HepG2 (cell line): ENCODE data around the gene DOC2A. TPM values are rescaled to one million over a fixed set of nuclear protein-coding genes. Genes with fewer than 3 reads are reported as not detected.
A peak's percentile ranks its signal among the peaks of the same experiment; 100 is the strongest.

ENCODE experiments used
- ATAC-seq: fragments of 200-7000 bp; cut with Tn5 transposase; 3 replicates; pipeline ENCODE4 v1.9.1; 2020; ENCODE audit warnings: mild to moderate bottlenecking, moderate library complexity
- BruUV-seq: library from RNA; stranded (reverse); fragments of 400-500 nt; replicated peaks from 2 replicates; lab custom pipeline; 2021; lab: Mats Ljungman, UMichigan
- CTCF ChIA-PET: fragments of 300-600 bp; formaldehyde crosslinking; extraction: SDS; loops from one replicate; lab custom pipeline; 2021; ENCODE audit warnings: low total read pairs, inconsistent platforms, low intra/inter-chr PET ratio; lab: Yijun Ruan, JAX
- POLR2A ChIA-PET: fragments of 350-600 bp; sonication (Branson Sonifier 250); formaldehyde crosslinking; loops from one replicate; lab custom pipeline; 2020; ENCODE audit warnings: antibody characterized with exemption, inconsistent platforms; lab: Yijun Ruan, JAX
- DNase-seq: peaks from one replicate; pipeline ENCODE4 v3.0.0-alpha.2; 2015; ENCODE audit warnings: low spot score
- FAIRE-seq: peaks from 3 replicates; lab custom pipeline; 2011; peaks lifted over from hg19 to GRCh38; lab: Jason Lieb, UNC
- H2AFZ ChIP-seq: one replicate; pipeline ENCODE4 v1.6.1; 2011; ENCODE audit warnings: low read length, inconsistent platforms
- H3K27ac ChIP-seq: fragments of 300-600 bp; 3 replicates; pipeline ENCODE4 v1.8.0; 2011; ENCODE audit warnings: mixed run types, mild to moderate bottlenecking, mixed read lengths, low read length, inconsistent platforms; ENCODE audit not compliant: insufficient read depth; ENCODE audit errors: extremely low read length
- H3K27me3 ChIP-seq, 2 experiments: fragments of 200-600 bp in 1 of 2; 2 replicates in 1 of 2; 3 replicates in 1 of 2; pipeline versions ENCODE4 v1.6.0 to v1.8.0; 2011; ENCODE audit warnings: low read length in 2 of 2, mild to moderate bottlenecking in 2 of 2, moderate library complexity in 2 of 2, inconsistent platforms in 1 of 2; ENCODE audit not compliant: insufficient read depth in 2 of 2, control insufficient read depth in 1 of 2
- H3K36me3 ChIP-seq, 2 experiments: fragments of 200-600 bp in 1 of 2; replicated peaks in 1 of 2; 2 replicates in 1 of 2; 3 replicates in 1 of 2; pipeline versions ENCODE4 v1.5.1 to v1.8.0; 2011; ENCODE audit warnings: low read length in 2 of 2, inconsistent platforms in 1 of 2; ENCODE audit not compliant: insufficient read depth in 2 of 2, control insufficient read depth in 1 of 2
- H3K4me1 ChIP-seq: 2 replicates; pipeline ENCODE4 v1.5.1; 2012; ENCODE audit warnings: low read length, inconsistent platforms; ENCODE audit not compliant: insufficient read depth
- H3K4me2 ChIP-seq: 2 replicates; pipeline ENCODE4 v1.6.0; 2011; ENCODE audit warnings: low read depth, low read length, inconsistent platforms
- H3K4me3 ChIP-seq, 3 experiments: fragments of 200-600 bp in 1 of 3; sonication (generic), shearing (Covaris generic) in 1 of 3; replicated peaks in 1 of 3; 2 replicates each; pipeline ENCODE4 v1.5.1; 2011 to 2016; ENCODE audit warnings: low read length in 3 of 3, inconsistent platforms in 2 of 3, low read depth in 2 of 3, mild to moderate bottlenecking in 2 of 3, control low read depth in 1 of 3, mixed read lengths in 1 of 3; ENCODE audit not compliant: insufficient read depth in 1 of 3
- H3K79me2 ChIP-seq: one replicate; pipeline ENCODE4 v1.6.1; 2011; ENCODE audit warnings: low read length, inconsistent platforms; ENCODE audit not compliant: insufficient read depth
- H3K9ac ChIP-seq: 2 replicates; pipeline ENCODE4 v1.6.0; 2011; ENCODE audit warnings: mild to moderate bottlenecking, low read depth, low read length, inconsistent platforms; ENCODE audit not compliant: insufficient read depth
- H3K9me3 ChIP-seq: 2 replicates; pipeline ENCODE4 v1.5.1; 2012; ENCODE audit warnings: mild to moderate bottlenecking, low read length
- H4K20me1 ChIP-seq: 2 replicates; pipeline ENCODE4 v1.6.0; 2011; ENCODE audit warnings: inconsistent platforms, mild to moderate bottlenecking, low read length, moderate library complexity; ENCODE audit not compliant: insufficient read depth
- ARHGAP35 ChIP-seq: sonication (generic); formaldehyde crosslinking; IDR thresholded peaks from 2 replicates; pipeline ENCODE4 v1.9.0; 2022; ENCODE audit warnings: mild to moderate bottlenecking, inconsistent platforms, moderate library complexity, missing genetic modification reagents, borderline replicate concordance
- CBX5 ChIP-seq: sonication (generic); formaldehyde crosslinking; IDR thresholded peaks from 2 replicates; pipeline ENCODE4 v1.4.0; 2020; ENCODE audit warnings: missing genetic modification reagents, borderline replicate concordance
- CCDC6 ChIP-seq: sonication (generic); formaldehyde crosslinking; IDR thresholded peaks from 2 replicates; pipeline ENCODE4 v1.8.1; 2022; ENCODE audit warnings: mild to moderate bottlenecking, missing genetic modification reagents, moderate library complexity
- MAFG ChIP-seq: sonication (generic); formaldehyde crosslinking; IDR thresholded peaks from 2 replicates; pipeline ENCODE4 v1.5.1; 2020; ENCODE audit warnings: mild to moderate bottlenecking, missing genetic modification reagents
- RARG ChIP-seq: sonication (generic); formaldehyde crosslinking; IDR thresholded peaks from 2 replicates; pipeline ENCODE4 v1.4.0; 2020; ENCODE audit warnings: low read depth, mild to moderate bottlenecking, missing genetic modification reagents
- SP140L ChIP-seq: sonication (generic); formaldehyde crosslinking; IDR thresholded peaks from 2 replicates; pipeline ENCODE4 v1.4.0; 2020; ENCODE audit warnings: missing genetic modification reagents, borderline replicate concordance
- SRF ChIP-seq: IDR thresholded peaks from 2 replicates; pipeline ENCODE4 v1.6.1; 2011; ENCODE audit warnings: mild to moderate bottlenecking, low read depth, low read length, moderate library complexity
- ZFP37 ChIP-seq: sonication (generic); formaldehyde crosslinking; IDR thresholded peaks from 2 replicates; pipeline ENCODE4 v1.4.0; 2020; ENCODE audit warnings: missing genetic modification reagents, borderline replicate concordance
- ZNF280B ChIP-seq: sonication (generic); formaldehyde crosslinking; IDR thresholded peaks from 2 replicates; pipeline ENCODE4 v1.5.0; 2020; ENCODE audit warnings: missing genetic modification reagents, mild to moderate bottlenecking, borderline replicate concordance
- ZNF678 ChIP-seq: sonication (generic); formaldehyde crosslinking; IDR thresholded peaks from 2 replicates; pipeline ENCODE4 v1.4.0; 2020; ENCODE audit warnings: mild to moderate bottlenecking, missing genetic modification reagents
- WGBS: methylation state at CpG from one replicate; pipeline ENCODE4 v1.1.6; 2017; ENCODE audit warnings: low lambda C conversion rate; 5-methylcytosine and 5-hydroxymethylcytosine counted together
- in situ Hi-C: cut with HindIII; loops from 2 replicates; pipeline ENCODE4 v1.10.0; 2017; ENCODE audit warnings: low pct_unique_long_range_greater_than_20kb; ENCODE audit not compliant: extremely low pct_ligation_motif_present
- intact Hi-C: fragments of 100-400 bp; cut with micrococcal nuclease; formaldehyde crosslinking; loops from one replicate; pipeline ENCODE4 v1.10.0; 2022; ENCODE audit not compliant: unreplicated experiment
- polyA plus RNA-seq, 8 experiments: library from polyadenylated mRNA; depleted of rRNA in 3 of 8; stranded (reverse) in 7 of 8; unstranded in 1 of 8; fragments of >200 nt; fragmentation: Illumina TruSeq in 4 of 8; extraction: Trizol in 4 of 8; gene quantifications; 2 replicates each; pipeline versions ENCODE4 v1.2.1 to v1.2.3, GENCODE V29; 2011 to 2016; ENCODE audit warnings: low read depth in 4 of 8, missing spikeins in 1 of 8, mixed read lengths in 1 of 8; ENCODE audit not compliant: insufficient read depth in 1 of 8
- total RNA-seq, 5 experiments: library from RNA; depleted of rRNA; stranded (reverse); fragments of >200 nt; fragmentation: Illumina TruSeq; extraction: Trizol; gene quantifications; 2 replicates each; pipeline ENCODE4 v1.2.3, GENCODE V29; 2016; ENCODE audit warnings: low read depth in 1 of 5
- TF ChIP-seq, protein P1 (sequence below): IDR thresholded peaks from 2 replicates; pipeline ENCODE4 v1.6.1; 2016; ENCODE audit warnings: mild to moderate bottlenecking
- TF ChIP-seq, protein P2 (sequence below): sonication (generic); formaldehyde crosslinking; IDR thresholded peaks from 2 replicates; pipeline ENCODE4 v1.4.0; 2020; ENCODE audit warnings: missing genetic modification reagents

The DOC2A gene
- total and polyA plus RNA-seq, 2 of the 13 experiments (the other 11 are each of a cell fraction or from before 2014, with no cell fraction given) = 0.15 to 0.55 TPM

- Histone ChIP-seq H3K4me2 (peak overlapping the region; percentile 84), H4K20me1 (no peaks in the 10 kb centered on the region), H3K9me3 (no peaks in the 10 kb centered on the region), H3K36me3 (peaks cover 12 to 32% of the 10 kb centered on the region in 2 experiments), H3K79me2 (peaks cover 9% of the 10 kb centered on the region), H2AFZ (no peak overlapping the region), H3K9ac (peak overlapping the region; percentile 85), H3K4me1 (peaks cover 24% of the 10 kb centered on the region), H3K27me3 (peaks cover 0 to 5% of the 10 kb centered on the region in 2 experiments; a peak in 1 of 5 replicates), H3K4me3 (peak overlapping the region; percentile 92 to 95 (median 94); a peak in 5 of 6 replicates), H3K27ac (peak overlapping the region; percentile 87)
- in situ Hi-C loops = no loop called here
- DNase-seq = no peak
- no TSS peak for BruUV-seq
- CTCF ChIA-PET = no interaction called here
- no peak for ATAC-seq
- POLR2A ChIA-PET = interaction anchor here (0.6 to 2.4 kb wide), 6 partner anchors 21 to 159 kb away, joined by 3 to 16 read pairs (median 3); partner anchors contain the start of genes ALDOA, SEZ6L2, TAOK2 and TMEM219
- 93% methylated on average over 24 of the region's 24 CpGs for WGBS
- no peak for FAIRE-seq
- intact Hi-C loops = loop anchor here (5.0 kb wide), 1 partner anchor 32 kb away; the partner anchor contains the start of gene TMEM219
- TF ChIP-seq ZNF678 (CRISPR knock-in tag) = 0 out of 2 replicates have a peak, but pooled peaks have one; percentile 59
- TF ChIP-seq SRF = no peak
- no peak for TF ChIP-seq MAFG
- no peak for TF ChIP-seq SP140L (CRISPR knock-in tag)
- no peak for TF ChIP-seq CCDC6 (CRISPR knock-in tag)
- TF ChIP-seq, protein P1, sequence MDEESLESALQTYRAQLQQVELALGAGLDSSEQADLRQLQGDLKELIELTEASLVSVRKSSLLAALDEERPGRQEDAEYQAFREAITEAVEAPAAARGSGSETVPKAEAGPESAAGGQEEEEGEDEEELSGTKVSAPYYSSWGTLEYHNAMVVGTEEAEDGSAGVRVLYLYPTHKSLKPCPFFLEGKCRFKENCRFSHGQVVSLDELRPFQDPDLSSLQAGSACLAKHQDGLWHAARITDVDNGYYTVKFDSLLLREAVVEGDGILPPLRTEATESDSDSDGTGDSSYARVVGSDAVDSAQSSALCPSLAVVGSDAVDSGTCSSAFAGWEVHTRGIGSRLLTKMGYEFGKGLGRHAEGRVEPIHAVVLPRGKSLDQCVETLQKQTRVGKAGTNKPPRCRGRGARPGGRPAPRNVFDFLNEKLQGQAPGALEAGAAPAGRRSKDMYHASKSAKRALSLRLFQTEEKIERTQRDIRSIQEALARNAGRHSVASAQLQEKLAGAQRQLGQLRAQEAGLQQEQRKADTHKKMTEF = no peak
- no peak for TF ChIP-seq ZNF280B (CRISPR knock-in tag)
- no peak for TF ChIP-seq ZFP37
- TF ChIP-seq, protein P2, sequence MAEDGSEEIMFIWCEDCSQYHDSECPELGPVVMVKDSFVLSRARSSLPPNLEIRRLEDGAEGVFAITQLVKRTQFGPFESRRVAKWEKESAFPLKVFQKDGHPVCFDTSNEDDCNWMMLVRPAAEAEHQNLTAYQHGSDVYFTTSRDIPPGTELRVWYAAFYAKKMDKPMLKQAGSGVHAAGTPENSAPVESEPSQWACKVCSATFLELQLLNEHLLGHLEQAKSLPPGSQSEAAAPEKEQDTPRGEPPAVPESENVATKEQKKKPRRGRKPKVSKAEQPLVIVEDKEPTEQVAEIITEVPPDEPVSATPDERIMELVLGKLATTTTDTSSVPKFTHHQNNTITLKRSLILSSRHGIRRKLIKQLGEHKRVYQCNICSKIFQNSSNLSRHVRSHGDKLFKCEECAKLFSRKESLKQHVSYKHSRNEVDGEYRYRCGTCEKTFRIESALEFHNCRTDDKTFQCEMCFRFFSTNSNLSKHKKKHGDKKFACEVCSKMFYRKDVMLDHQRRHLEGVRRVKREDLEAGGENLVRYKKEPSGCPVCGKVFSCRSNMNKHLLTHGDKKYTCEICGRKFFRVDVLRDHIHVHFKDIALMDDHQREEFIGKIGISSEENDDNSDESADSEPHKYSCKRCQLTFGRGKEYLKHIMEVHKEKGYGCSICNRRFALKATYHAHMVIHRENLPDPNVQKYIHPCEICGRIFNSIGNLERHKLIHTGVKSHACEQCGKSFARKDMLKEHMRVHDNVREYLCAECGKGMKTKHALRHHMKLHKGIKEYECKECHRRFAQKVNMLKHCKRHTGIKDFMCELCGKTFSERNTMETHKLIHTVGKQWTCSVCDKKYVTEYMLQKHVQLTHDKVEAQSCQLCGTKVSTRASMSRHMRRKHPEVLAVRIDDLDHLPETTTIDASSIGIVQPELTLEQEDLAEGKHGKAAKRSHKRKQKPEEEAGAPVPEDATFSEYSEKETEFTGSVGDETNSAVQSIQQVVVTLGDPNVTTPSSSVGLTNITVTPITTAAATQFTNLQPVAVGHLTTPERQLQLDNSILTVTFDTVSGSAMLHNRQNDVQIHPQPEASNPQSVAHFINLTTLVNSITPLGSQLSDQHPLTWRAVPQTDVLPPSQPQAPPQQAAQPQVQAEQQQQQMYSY (CRISPR knock-in tag) = no peak
- TF ChIP-seq CBX5 (CRISPR knock-in tag) = no peak
- TF ChIP-seq RARG (CRISPR knock-in tag) = no peak
- TF ChIP-seq ARHGAP35 (CRISPR knock-in tag) = no peak
These were observed 16.1 kb downstream of the DOC2A start for GRCh38 chr16:29994600-29995323.
